Measurements from ENCODE around the gene TRDMT1. TPM values are rescaled to one million over a fixed set of nuclear protein-coding genes. Genes with fewer than 3 reads are reported as not detected.

TRDMT1 gene
- total RNA-seq, 1 experiment from 2014 or later: 4.2 TPM

DNA sequence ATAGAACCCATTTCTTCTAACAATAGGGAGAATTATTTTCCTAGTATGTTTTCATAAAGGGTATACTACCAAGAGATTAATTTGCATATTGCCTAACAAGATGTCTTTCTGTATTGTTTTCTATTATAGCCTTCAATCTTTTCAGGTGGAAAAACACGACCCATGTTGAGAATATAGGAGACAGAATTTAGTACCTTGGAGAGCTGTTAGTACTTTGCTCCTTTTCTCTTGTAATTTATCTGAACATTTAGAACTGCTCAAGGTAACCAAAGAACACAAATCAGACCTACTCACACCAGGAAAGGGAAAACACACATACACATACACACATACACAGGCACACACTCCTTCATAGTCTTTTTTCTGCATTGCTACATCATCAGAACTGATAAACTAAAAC is 7.8 kb upstream of the TRDMT1 start:
- no peaks in the 10 kb centered on the region for H3F3A ChIP-seq (ENCODE audit: insufficient read depth, low read depth)
- intact Hi-C loops (cut with micrococcal nuclease; ENCODE audit: unreplicated experiment): loop anchor here (10.0 kb wide), 2 partner anchors 145 to 185 kb away; no protein-coding TSS in a partner anchor
- H3K9me3 ChIP-seq (ENCODE audit: insufficient read depth, low read depth): no peaks in the 10 kb centered on the region
- H3K79me2 ChIP-seq (ENCODE audit: low read depth): no peaks in the 10 kb centered on the region
- no peak overlapping the region for H3K4me3 ChIP-seq
- ChIA-PET POLR2A (ENCODE audit: unreplicated experiment) (no interaction called here), CTCF (no interaction called here)
- H3K4me1 ChIP-seq (replicated peaks; ENCODE audit: insufficient read depth): peaks cover 16% of the 10 kb centered on the region
- H2AFZ ChIP-seq: no peak overlapping the region
- H3K4me2 ChIP-seq: no peak overlapping the region
- H3K27me3 ChIP-seq (ENCODE audit: insufficient read depth, low read depth): no peaks in the 10 kb centered on the region
- no peak overlapping the region for H3K27ac ChIP-seq
- H3K9me2 ChIP-seq (ENCODE audit: insufficient read depth): no peaks in the 10 kb centered on the region
- H4K20me1 ChIP-seq (ENCODE audit: insufficient read depth): no peaks in the 10 kb centered on the region
- no TSS peak for BruUV-seq (replicated peaks)
- H3K36me3 ChIP-seq (ENCODE audit: low read depth): no peaks in the 10 kb centered on the region
- TF ChIP-seq CTCF (conservative IDR thresholded peaks at IDR 0.05) (no peak), EZH2 (IDR thresholded peaks at IDR 0.05; ENCODE audit: low read depth) (no peak)
- DNase-seq: no peak

GRCh38 chr10:17208476-17208875 is 7.0 kb upstream of the TRDMT1 start:
- CTCF ChIA-PET: no interaction called here
- H4K20me1 ChIP-seq (ENCODE audit: insufficient read depth): no peaks in the 10 kb centered on the region
- no peaks in the 10 kb centered on the region for H3K9me3 ChIP-seq (ENCODE audit: insufficient read depth, low read depth)
- H3K4me3 ChIP-seq: no peak overlapping the region
- H3K4me2 ChIP-seq: no peak overlapping the region
- no peak overlapping the region for H2AFZ ChIP-seq
- H3K36me3 ChIP-seq (ENCODE audit: low read depth): no peaks in the 10 kb centered on the region
- no peaks in the 10 kb centered on the region for H3K27me3 ChIP-seq (ENCODE audit: insufficient read depth, low read depth)
- H3K9me2 ChIP-seq (ENCODE audit: insufficient read depth): no peaks in the 10 kb centered on the region
- no peaks in the 10 kb centered on the region for H3F3A ChIP-seq (ENCODE audit: insufficient read depth, low read depth)
- intact Hi-C loops (cut with micrococcal nuclease; ENCODE audit: unreplicated experiment): loop anchor here (10.0 kb wide), 2 partner anchors 144 to 184 kb away; no protein-coding TSS in a partner anchor
- peaks cover 10% of the 10 kb centered on the region for H3K4me1 ChIP-seq (replicated peaks; ENCODE audit: insufficient read depth)
- POLR2A ChIA-PET (ENCODE audit: unreplicated experiment): no interaction called here
- no peaks in the 10 kb centered on the region for H3K79me2 ChIP-seq (ENCODE audit: low read depth)
- DNase-seq: no peak
- TF ChIP-seq CTCF (conservative IDR thresholded peaks at IDR 0.05) (no peak), EZH2 (IDR thresholded peaks at IDR 0.05; ENCODE audit: low read depth) (no peak)
- H3K27ac ChIP-seq: no peak overlapping the region
- BruUV-seq (replicated peaks): no TSS peak

- intact Hi-C loops (cut with micrococcal nuclease; ENCODE audit: unreplicated experiment): loop anchor here (10.0 kb wide), 2 partner anchors 141 to 181 kb away; no protein-coding TSS in a partner anchor
- Histone ChIP-seq H3K27ac (no peak overlapping the region), H2AFZ (no peak overlapping the region), H3K4me2 (no peak overlapping the region), H3K4me1 (replicated peaks; ENCODE audit: insufficient read depth) (peaks cover 13% of the 10 kb centered on the region; the same call in 1 of the 2 replicates), H3K4me3 (no peak overlapping the region), H3K36me3 (ENCODE audit: low read depth) (no peaks in the 10 kb centered on the region), H3K9me3 (ENCODE audit: insufficient read depth, low read depth) (no peaks in the 10 kb centered on the region), H3K79me2 (ENCODE audit: low read depth) (no peaks in the 10 kb centered on the region), H4K20me1 (ENCODE audit: insufficient read depth) (no peaks in the 10 kb centered on the region), H3K27me3 (ENCODE audit: insufficient read depth, low read depth) (no peaks in the 10 kb centered on the region), H3F3A (ENCODE audit: insufficient read depth, low read depth) (no peaks in the 10 kb centered on the region), H3K9me2 (ENCODE audit: insufficient read depth) (no peaks in the 10 kb centered on the region)
- BruUV-seq (replicated peaks): no TSS peak
- CTCF ChIA-PET: no interaction called here
- POLR2A ChIA-PET (ENCODE audit: unreplicated experiment): no interaction called here
- TF ChIP-seq EZH2 (IDR thresholded peaks at IDR 0.05; ENCODE audit: low read depth): no peak
- no peak for TF ChIP-seq CTCF (conservative IDR thresholded peaks at IDR 0.05)
- no peak for DNase-seq
Measured at GRCh38 chr10:17206210-17206709, 4.8 kb upstream of the TRDMT1 start.
